Activated naive CD4-positive, alpha-beta T cell treated with anti-CD3 and anti-CD28 coated beads, Interleukin-2, amount 50 U/mL, for 16 hours (primary cell): Measurements from ENCODE around the gene HCFC1R1.
"Not testable (repeated sequence)": the region's sequence is repeated elsewhere in the genome, so short reads cannot be mapped to it uniquely, and the experiment has no call there.

Source experiments
- DNase-seq: peaks from one replicate; pipeline ENCODE4 v3.0.0-alpha.2; 2020

The HCFC1R1 gene

DNA sequence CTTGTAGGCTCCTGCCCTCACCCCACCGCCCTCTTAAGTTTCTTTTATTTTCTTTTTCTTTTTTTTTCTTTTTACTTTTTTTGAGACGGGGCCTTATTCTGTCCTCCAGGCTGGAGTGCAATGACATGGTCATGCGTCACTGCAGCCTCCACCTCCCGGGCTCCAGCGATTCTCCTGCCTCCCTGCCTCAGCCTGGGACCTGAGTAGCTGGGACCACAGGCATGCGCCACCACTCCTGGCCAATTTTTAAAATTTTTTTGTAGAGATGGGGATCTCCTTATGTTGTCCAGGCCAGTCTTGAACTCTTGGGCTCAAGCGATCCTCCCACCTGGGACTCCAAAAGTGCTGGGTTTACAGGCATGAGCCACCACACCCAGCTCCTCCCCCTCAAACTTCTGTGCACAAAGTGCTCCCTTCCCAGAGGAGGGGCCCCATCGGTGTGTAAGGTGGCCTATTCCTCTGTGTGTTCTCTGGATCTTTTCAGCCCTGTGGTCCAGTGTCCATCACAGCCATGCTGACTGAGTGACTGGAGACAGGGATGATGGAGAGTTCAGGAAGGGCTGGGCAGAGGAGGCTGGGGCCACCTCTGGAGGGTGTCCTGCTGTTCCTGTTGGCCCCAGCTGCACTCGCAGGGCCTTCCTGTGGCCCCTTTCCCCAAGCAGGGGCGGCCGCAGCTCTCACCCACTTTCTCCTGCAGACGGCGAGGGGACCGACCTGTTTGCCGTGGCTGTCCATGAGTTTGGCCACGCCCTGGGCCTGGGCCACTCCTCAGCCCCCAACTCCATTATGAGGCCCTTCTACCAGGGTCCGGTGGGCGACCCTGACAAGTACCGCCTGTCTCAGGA lies 32.8 kb upstream of the HCFC1R1 start:
- no peak for DNase-seq

DNA sequence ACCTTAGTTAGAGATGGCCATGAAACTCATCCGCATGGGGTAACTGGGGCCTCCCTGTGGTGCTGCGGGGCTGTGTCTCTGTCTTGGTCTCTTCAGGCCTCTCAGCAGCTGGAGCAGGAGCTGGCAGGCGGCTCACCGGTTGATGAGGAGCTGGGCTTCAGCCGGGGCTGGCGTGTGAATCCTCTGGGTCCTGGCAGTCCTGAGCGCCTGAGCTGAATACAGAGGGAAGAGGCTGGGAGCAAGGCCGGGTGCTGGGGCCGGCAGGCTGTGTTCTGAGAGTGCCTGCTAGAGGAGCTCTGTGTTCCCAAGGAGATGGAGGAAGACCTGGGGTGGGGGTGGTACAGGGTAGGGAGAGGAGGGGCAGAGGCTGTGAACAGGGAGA lies 32.0 kb upstream of the HCFC1R1 start:
- not testable (repeated sequence) for DNase-seq

DNA sequence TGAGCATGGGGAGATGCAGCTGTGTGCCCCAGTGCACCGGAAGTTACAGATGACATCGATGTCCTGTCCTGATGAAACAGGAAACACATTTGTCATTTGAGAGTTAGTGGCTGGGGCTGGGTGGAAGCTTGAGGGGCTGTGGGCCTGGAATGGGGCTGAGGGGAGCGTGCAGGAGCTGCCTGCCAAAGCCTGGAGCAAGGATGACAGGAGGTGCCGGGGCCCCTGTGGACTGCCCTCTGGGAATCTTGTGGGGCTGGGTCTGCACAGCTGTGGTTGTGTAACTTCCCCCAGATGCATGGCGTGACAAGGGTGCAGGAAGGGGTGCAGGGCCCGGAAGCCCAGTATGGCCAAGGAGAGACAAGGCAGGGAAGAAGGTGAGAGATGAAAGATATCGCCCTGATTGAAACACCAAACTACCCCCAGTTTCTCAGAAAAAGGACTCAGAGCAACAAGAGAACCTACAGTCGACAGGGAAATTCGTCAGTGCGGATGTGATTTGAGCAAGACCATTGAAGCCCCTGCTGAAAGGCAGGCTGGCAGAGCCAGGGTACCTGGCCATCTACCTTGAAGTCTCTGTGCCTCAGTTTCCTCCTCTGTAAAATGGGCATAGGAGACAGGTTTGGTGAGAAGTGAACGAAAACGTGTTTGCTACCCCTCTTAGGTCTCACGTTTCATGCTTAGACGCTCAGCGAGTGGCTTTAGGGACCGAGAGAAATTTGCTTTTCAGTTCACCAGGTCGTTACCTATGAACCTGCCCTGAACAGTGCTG lies 31.4 kb upstream of the HCFC1R1 start:
- DNase-seq = no peak

DNA sequence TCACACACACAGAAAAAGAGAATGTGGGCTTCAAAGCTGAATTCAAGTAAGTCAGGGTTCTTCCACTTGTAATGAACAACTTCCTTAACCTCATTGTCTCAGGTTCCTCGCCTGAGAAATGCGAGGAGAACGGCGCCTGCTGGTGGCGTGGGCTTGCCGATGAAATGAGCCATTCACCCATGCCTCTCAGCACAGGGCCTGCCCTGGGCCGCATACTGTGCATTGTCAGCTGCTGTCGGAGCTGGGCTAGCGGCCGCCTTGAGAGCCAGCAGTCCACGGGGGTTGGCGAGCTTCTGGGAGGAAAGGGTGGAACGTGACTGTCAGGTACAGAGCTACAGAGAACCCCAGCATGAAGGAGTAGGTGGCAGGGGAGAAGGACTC lies 29.6 kb upstream of the HCFC1R1 start:
- DNase-seq = not testable (repeated sequence)

DNA sequence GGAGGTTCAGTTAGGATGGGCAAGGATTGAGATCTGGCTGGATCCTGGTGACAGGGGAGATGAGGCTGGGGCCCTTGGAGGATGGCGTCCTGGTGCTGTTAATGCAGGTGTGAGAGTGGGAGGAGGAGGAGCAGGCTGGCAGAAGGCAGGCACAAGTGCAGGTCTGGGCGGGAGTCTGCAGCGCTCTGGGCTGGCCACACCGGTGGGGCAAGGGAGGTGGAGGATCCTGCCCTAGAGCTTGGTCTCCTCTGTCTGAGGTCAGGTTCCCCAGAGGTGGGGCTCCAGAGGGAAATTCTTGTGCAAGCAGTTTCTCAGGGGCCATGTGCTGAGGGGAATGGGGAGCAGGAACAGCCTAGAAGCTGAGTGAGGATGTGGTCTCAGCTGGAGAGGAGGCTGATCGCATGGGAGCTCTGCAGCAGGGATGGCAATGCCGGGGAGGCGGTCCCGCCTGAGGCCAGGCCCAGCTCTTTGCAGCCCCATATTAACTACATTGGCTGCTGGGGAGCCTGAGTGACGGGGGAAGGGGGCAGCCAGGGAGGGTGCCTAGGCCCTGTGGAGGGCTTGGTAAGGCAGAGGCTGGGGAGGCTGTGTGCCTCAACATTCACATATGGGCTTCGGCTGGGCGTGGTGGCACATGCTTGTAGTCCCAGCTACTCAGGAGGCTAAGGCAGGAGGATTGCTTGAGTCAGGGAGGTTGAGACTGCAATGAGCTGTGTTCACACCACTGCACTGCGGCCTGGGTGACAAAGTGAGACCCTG lies 29.0 kb upstream of the HCFC1R1 start:
- DNase-seq = not testable (repeated sequence)

DNA sequence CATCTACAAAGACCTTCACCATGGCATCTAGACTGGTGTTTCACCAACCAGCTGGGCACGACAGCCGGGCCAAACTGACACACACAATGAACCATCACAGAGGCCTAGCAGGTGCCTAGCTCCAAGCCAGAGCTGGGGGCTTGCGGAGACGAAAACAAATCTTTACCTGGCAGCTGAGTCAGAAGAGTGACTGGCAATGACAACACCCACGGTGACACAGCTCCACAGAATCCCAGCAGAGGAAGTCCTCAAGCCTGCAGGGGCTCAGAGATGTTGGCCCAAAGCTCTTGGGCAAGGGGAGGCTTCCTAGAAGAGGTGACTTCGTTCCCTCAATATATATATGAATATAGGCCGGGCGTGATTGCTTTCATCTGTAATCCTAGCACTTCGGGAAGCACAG lies 27.8 kb upstream of the HCFC1R1 start:
- no peak for DNase-seq

DNA sequence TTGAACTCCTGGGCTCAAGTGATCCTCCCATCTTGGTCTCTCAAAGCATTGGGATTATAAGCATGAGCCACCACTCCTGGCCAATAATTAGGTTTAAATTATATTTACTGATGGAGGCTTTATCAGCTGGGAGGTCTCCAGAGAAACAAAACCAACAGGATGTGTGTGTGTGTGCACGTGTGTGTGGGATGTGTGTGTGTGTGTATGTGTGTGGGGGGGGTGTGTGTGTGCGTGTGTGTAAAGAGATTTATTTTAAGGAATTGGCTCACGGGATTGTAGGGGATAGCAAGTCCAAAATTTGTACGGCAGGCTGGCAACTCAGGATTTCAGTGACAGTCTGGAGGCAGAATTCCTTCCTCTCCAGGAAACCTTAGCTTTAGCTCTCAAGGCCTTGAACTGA lies 27.3 kb upstream of the HCFC1R1 start:
- DNase-seq = no peak

DNA sequence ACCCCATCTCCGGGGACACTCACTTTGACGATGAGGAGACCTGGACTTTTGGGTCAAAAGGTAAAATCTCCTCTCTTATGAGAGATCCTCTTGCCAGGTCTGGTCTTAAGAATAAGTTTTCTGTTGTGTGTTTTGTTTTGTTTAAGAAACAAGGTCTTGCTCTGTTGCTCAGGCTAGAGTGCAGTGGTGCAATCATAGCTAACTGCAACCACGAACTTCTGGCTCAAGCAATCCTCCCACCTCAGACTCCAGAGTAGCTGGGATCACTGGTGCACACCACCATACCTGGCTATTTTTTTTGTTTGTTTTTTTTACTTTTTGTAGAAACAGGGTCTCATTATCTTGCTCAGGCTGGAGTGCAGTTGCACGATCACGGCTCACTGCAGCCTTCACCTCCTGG lies 26.7 kb upstream of the HCFC1R1 start:
- no peak for DNase-seq

DNA sequence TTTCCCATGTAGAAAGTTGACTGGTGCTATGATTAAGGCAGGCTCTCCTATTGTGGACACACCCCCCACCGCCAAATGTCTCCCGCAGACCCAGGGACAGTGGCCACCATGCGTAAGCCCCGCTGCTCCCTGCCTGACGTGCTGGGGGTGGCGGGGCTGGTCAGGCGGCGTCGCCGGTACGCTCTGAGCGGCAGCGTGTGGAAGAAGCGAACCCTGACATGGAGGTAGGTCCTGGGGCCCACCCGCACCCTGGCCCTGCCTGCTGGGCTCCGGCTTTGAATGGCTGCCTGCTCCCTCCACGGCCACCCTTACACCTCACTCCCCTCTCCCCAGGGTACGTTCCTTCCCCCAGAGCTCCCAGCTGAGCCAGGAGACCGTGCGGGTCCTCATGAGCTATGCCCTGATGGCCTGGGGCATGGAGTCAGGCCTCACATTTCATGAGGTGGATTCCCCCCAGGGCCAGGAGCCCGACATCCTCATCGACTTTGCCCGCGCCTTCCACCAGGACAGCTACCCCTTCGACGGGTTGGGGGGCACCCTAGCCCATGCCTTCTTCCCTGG lies 26.3 kb upstream of the HCFC1R1 start:
- no peak for DNase-seq

DNA sequence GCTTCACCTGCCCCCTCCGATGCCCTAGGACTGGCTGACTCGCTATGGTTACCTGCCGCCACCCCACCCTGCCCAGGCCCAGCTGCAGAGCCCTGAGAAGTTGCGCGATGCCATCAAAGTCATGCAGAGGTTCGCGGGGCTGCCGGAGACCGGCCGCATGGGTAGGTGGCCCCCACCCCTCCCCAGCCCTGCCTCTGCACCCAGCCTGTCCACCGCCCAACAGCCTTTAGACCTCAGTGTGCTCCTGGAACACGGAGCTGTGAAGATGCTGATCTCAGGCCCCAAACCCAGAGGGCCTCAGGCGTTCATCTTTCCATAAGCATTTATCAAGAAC lies 23.6 kb upstream of the HCFC1R1 start:
- no peak for DNase-seq

DNA sequence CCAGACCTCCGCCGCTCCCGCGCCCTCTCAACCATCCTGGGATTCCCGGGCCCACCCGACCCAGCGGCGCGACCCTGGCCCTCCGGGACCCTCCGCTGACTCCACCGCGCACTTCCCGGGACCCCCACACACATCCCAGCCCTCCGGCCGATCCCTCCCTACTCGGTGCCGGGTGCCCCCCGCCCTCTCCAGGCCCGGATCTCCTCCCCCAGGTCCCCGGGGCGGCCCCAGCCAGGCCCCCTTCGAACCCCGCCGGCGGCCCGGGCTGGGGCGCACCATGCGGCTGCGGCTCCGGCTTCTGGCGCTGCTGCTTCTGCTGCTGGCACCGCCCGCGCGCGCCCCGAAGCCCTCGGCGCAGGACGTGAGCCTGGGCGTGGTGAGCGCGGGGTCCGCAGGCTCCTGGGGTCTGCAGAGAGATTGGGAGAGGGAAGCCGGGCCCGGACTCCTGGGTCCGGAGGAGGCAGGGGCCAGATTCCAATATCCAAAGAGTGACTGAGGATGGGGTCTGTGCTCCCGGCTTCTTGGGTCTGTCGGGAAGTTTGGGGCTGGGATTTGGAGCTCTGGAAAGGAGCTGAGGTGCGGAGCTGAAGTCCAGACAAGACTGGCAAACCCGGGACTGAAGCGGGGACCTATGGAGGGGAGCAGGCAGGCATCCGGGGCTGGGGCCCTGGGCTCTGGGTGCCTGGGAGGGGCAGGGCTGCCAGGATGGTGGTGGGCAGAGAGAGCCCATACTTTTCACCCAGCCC lies 23.1 kb upstream of the HCFC1R1 start:
- no peak for DNase-seq

DNA sequence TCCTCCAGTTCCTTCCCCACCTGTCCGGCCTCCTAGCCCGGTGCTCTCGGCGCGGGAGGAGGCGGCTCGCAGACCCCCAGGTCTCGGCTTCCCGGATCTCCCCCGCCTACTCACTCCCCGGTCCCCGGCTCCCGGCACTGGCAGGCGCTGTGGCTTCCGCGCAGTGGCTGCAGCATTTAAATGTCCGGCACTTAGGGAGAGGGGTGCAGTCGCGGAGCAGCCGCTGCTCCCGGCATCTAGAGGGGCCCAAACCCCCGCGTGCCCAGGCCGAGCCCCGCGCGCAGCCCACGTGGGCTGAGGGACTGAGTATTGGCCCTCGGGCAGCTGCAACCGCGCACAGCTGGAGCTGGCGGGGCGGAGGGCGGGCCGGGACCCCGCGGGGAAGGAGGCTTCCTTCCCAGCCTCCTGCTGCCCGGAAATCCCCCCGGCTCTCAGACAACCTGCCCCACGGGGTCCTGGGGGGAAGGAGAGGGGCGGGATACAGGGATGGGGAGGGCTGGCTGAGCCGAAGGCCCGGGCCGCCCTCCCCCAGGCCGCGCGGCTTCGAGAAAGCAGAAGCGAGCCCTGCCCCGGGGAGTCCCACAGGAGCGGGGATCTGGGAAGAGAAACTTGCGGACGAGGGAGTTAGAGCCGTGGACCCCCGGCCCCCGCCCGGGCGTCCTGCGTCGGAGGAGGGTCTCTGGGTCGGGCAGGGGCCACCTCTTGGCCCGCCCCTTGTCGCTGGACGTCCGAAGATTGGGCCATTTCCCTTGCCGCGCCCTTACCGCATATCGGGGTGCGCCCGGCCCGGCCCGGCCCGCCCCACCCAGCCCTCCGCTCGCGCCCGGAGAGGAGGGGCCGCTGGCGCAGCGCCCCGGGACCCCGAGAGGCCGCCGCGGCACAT lies 22.3 kb upstream of the HCFC1R1 start, which contains the start of gene MMP25:
TSS of gene MMP25 (plus strand) at position 804 of the 883 bp plus-strand sequence. CDS start 357 bp downstream, outside the sequence.
- DNase-seq = no peak

DNA sequence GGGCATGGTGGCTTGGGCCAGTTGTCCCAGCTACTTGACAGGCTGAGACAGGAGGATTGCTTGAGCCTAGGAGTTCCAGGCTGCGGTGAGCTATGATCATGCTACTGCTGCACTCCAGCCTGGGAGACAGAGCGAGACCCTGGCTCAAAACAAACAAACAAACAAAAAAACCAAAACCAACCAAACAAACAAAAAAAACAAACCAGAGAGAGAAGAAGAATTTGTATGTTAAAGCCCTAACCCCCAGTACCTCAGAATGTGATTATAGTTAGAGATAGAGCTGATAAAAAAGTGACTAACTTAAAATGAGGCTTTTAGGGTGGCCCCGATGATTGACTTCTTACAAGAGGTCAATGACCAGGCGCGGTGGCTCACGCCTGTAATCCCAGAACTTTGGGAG lies 21.0 kb upstream of the HCFC1R1 start:
- no peak for DNase-seq

DNA sequence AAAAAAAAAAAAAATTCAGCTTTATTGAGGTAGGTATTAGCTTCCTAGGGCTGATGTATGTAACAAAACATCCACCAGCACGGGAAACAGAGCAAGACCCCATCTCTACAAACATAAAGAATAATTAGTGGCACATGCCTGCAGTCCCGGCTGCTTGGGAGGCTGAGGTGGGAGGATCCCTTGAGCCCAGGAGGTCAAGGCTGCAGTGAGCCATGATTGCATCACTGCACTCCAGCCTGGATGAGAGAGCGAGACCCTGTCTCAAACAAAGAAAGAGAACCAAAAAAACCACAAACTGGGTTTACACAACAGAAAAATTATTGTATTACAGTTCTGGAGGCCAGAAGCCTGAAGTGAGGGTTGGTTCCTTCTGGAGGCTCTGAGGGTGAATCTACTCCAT lies 18.6 kb upstream of the HCFC1R1 start:
- no peak for DNase-seq

DNA sequence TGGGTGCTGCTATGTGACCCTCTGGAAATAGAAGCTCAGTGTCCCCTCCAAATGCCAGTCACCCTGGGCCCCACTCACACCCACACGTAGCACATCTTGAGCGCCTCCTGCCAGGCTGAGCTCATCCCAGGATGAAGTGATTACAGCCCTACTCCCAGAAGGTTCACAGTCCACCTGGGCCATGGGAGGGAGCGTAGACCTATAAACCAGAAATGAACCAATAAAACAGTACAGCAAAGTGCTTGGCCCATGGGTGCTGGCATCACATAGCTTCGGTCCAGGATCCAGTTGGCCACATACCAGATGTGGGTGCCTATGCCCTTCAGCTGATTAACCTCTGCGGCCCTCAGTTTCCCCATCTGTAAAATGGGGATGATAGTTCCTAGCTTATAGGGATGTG lies 15.2 kb upstream of the HCFC1R1 start:
- DNase-seq = no peak

DNA sequence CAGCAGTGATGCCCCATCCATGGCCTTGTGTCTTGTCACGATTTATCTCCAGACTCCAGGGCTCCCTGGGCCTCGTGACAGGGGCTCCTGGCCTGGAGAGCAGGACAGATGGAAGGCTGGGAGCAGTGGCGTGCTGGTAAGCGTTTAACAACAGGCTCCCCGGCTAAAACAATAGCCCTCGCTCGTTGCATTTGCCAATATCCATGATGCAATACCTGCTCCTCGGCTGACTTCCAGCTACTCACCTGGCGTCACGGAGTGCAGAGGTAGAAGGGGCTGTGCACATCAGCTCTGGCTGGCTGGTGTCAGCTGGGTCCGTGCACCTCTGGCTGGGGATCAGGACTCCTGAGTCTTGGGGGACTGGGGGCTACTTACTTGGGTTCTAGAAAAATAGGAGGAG lies 14.5 kb upstream of the HCFC1R1 start:
- DNase-seq = no peak

DNA sequence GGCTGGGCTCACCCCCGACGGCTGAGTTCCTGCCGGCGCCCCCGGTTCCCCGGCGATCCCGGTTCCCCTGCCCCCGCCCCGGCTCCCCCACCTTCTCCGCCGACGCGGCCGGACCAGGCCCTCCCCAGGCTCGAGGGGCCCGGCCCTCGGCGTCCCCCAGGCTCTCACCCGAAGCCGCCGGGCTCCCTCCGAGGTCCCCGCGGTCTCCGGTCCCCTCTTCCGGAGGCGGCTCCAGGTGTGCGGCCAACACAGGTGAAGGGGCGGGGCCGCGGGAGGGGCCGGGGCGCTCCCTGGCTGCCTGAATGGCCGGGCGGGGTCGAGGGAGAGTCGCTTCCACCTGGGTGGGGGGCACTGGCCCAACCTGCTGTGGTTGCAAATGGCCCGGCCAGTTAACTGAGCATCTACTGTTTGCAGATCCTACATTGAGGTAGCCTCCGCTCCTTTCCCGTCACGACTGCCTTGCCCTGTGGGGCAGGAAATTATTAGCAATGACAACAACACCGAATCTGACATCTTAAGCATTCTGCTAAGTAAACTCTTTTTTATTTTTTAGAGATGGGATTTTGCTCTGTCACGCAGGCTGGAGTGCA lies 13.1 kb upstream of the HCFC1R1 start, which contains the start of gene BICDL2:
TSS of gene BICDL2 (minus strand) at position 219 of the 590 bp plus-strand sequence. CDS start 1,448 bp downstream, outside the sequence.
- DNase-seq = no peak

DNA sequence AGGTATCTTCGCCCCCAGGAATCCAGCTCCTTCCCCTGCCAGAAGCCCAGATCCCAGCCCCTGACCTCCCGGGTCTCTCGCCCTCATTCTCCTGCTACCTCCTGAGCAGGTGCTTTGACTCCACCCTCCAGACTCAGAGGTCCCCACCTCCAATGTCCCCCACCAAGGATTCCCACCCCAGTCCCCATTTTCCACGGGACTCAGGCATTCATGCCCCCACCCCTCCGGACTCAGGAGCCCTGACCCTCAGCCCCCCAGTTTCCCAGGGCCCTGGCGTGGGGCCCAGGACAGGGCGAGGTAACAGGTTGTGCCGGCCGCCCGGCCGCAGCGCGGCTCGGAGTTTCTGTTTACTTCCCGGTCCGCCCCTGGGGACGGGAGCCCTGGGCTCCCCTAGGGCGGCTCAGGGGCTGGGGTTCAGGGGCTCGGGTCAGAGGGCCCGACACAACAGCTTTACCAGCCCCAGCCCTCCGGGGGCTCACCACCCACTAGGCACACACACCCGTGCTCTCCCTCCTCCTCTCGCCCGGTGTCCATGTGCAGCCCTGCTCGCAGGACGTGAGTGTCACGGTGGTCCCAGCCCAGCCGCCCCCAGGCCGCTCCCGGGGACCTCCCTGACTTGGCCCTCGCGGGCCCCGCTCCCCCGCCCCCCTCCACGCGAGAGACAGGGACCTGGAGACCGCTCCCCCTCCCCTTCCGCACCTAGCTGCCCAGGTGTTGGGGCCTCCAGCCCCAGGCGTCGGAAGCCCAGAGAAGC lies 12.4 kb upstream of the HCFC1R1 start:
- no peak for DNase-seq

DNA sequence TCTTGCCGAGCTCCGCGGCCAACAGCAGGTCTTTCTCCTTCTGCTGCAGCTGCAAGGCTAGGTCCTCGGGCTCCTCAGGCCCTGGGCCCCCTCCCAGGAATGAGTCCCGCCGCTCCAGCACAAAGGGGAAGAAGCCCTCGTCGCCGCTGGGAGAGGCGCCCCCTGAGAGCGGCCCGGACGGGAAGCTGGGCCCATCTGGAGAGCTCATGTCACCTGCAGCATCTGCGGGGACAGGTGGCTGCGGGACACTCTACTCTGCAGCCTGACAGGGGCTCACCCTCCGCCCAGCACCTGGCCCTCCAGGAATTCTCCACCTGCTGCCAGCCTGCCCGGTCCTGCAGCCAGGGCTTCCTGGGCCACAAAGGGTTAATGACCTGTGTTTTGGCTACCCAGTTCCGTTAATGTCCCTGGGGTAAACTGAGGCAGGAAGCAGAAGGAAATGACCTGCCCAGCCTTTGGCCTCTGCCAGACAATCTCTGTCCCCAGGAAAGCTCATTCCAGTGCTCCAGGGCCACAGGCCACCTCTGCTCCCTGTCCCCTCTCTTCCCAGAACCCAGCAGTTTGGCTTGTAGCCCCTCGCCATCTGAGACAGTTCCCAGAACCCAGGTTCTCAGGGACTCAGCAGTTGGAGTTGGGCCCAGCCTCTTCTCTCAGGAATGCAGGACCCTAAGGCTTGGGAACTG lies 11.7 kb upstream of the HCFC1R1 start:
- no peak for DNase-seq

DNA sequence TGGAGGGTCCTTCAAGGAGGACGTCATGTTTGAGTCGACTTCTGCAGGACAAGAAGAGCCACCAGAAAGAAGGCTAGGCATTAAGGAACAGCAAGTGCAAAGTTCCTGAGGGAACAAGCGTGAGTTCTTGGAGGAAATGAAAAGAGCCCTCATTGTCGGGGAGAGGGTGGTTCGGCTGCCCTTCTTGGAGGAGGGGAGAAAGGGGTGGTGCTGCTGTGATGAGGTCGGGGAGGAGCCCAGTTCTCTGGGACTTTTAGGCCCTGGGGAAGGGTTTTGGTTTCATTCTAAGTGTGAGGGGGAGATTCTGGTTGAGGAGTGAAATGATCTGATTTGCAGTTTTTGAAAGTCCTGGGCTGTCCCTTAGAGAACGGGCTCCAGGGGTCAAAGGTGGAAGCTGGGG lies 8.9 kb upstream of the HCFC1R1 start:
- no peak for DNase-seq
